Ureter (tissue), 1 donor: ENCODE data around the gene LCNL1. TPM values are rescaled to one million over a fixed set of nuclear protein-coding genes. Genes with fewer than 3 reads are reported as not detected.

Experiments used
- DNase-seq: peaks from one replicate; pipeline ENCODE4 v3.0.0-alpha.2; 2020; ENCODE audit warnings: low spot score
- total RNA-seq: library from RNA; stranded (reverse); gene quantifications from one replicate; pipeline ENCODE4 v1.2.4, GENCODE V29; 2023
- donor health status: DM: yes; HTN: yes; CAD: no.

LCNL1 gene
- total RNA-seq, 1 donor from 2014 or later: 1.7 TPM

DNA sequence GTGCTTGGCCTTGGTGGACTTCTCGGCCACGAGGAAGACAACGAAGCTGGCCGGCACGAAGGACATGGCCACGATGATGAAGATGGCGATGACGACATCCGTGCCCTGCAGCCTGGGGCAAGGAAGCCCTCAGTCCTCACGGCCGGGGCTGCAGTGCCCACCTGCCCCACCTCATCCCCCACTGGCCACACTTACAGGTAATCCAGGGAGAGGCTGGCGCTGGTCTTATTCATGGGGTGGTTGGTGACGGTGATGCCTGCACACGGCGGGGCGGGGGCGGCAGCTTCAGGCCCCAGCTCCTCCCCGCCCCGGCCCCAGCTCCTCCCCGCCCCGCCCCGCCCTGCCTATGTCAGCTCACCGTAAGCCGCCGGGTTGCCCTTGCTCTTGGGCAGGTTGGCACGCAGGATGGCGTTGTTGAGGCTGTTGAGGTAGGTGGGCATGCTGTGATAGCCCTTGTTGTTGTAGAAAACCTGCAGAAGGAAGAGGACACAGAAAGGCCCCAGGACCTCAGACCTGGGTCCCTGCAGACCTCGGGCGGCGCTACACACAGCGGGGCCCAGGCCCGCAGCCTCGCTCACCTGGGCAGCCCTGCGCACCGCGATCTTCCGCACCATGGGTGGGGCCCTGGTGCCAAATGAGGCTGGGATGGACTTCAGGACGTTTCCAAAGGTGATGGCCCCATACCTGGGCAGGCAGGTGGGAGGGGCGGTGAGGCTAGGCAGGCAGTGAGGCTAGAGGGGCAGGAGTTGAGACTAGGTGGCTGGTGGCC, 29.3 kb downstream of the LCNL1 start:
- DNase-seq: no peak

DNA sequence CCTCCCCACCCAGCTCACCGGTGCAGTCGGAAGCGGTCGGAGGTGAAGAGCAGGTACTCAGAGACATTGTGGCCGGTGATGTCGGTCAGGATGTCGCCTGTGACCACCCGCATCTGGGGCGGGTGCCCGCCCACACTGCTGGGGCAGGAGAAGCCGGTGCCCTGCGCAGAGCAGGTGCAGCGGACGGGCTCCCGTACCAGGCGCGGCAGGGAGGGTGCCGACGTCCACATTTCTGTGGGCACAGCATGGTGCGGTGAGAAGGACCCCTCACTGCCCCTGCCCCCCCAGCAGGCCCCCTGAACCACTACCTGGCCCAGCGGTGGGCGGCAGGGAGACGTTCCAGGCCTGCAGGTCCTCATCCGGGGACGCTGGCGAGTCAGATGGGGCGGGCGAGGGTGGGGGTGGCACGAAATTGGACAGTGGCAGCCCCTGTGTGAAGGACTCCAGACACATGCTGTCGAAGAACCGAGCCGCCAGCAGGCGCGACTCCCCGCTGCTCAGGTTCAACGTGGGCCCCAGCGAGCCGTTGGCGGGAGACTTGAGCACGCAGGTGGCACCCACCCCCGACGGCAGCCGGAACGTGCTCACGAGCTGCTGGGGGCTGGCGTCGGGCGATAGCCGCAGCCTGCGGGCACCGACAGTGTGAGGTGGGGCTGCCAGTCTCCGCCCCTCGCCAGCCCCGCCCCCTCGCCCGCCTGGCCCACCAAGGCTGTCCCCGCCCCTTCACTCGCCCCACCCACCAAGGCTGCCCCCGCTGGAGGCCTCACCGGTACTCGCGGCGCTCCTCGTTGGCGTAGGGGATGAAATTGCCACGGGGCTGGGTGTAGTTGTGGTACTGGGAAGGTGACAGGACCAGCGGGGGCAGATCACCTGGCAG, 30.1 kb downstream of the LCNL1 start:
- DNase-seq: no peak

DNA sequence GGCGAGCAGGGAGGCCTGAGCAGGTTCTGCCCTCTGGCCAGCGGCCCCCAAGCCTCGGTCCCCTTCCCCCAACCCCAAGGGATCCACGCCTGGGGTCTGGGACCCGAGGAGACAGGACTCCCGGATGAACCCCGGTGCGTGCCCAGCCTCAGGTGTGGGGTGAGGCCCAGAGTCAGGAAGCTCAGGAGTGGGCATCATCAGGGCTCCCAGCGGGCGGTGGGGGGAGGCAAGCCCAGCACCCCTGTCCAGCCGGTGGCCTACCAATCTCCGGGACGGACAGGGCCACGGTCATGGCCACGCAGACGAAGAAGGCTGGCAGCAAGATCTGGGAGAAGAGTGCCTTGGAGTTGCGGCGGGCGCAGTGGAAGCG, 30.8 kb downstream of the LCNL1 start:
- DNase-seq: no peak

DNA sequence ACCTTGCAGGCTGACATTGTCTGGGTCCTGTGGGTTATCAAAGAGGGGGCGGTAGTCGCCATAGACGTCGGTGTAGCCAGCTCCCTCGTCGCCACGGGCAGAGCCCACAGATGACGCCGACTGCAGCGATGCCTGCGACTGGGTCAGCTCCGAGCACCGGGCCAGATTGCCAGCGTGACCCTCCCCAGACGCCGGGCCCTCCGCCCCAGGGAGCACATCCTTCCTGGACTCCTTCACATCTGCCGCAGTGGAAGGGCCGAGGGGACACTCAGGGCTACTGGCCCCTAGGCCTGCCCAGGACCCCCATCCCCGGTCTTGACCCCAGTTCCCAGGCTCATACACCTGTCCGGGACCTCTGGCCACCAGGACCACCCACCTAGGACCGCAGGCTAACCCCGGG, 31.4 kb downstream of the LCNL1 start:
- no peak for DNase-seq

DNA sequence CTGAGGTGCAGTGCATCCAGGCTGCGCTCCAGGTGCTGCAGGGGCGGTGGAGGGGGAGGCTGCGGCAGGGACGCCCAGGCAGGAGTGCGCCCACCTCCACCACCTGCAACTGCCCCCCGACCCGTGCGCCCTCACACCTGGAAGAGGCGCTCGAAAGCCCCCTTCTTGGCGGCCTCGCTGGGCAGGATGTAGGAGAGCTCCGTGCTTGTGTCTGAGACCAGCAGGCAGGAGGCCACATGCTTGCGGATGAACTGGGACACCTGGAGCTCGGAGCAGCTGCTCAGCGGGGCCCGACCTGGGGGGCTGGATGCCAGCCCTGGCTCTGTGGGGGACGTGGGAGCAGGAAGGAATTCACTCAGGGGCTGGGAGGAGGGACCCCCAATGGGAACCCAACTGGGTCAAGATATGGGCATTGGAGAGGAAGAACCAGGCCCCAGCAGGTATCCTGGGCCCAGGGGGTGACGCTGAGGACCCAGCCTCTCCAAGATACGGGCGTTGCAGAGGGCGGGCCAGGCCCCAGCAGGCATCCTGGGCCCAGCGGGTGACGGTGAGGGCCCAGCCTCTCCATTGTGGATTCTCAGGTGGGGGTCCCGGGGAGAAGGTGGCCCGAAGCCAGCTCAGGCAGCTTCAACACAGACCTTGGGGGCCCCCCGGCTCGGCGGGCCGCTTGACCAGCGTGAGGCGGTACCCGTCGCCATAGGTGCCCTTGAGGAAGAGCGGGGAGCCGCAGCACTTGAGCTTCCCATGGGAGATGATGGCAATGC, 32.2 kb downstream of the LCNL1 start:
- DNase-seq: no peak

DNA sequence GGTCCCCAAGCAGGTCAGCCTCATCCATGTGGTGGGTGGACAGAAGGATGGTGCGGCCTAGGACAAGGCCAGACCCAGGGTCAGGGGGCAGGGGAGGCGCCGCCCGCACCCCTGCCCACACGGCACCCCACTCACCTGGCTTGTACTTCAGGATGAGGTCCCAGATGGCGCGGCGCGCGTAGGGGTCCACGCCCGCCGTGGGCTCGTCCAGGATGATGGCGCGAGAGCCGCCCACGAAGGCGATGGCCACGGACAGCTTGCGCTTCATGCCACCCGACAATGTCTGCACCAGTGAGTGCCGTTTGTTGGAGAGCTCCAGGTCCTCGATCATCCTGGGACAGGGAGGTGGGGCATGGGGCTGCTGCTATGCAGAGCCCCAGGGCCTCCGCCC, 32.7 kb downstream of the LCNL1 start:
- no peak for DNase-seq

DNA sequence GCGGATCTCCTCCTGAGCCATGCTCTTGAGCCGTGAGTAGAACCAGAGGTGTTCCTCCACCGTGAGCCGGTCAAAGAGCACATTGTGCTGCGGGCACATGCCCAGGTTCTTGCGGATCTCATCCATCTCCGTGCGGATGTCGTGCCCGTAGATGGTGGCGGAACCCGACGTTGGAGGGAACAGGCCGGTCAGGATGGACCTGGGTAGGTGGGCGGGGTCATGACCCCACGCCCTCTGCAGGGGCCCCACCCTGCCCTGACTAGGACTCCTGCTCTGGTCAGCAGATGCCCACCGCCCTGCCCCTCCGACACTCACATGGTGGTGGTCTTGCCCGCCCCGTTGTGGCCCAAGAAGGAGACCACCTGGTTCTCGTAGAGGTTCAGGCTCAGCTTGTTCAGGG, 33.2 kb downstream of the LCNL1 start:
- DNase-seq: no peak

DNA sequence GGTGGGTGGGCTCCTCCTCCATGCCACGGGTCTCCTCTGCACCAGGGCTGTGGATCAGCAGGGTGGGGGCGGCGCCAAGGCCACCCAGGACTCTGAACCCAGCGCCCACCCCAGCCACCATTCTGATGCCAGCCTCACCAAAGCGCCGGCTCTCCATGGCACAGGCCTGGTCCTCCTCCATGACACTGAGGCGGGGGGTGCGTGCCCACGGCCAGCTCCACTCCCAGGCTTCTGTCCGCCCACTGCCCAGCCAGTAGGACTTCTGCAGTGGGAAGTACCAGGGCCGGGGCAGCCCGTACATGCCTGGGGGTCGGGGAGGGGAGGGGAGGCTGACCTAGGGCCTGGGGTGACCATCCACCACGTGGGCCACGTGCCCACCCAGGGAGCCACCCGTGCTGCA, 33.6 kb downstream of the LCNL1 start:
- no peak for DNase-seq

DNA sequence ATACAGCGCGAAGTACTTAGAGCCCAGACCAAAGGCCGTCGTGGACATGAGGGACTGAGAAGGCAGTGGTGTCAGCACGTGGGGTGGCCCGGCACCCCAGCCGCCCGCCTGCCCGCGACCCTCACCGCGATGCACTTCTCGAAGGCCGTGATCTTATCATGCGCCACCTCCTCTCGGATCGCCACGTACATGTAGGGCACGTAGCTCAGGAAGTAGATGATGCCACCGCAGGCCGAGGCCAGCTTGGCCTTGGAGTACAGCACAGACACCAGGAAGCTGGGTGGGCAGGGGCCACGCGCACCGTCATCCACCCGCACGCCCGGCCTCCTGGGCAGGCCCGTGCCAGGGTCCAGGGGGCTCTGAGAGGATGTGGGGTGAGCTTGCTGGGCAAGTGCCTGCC, 34.3 kb downstream of the LCNL1 start:
- DNase-seq: no peak

DNA sequence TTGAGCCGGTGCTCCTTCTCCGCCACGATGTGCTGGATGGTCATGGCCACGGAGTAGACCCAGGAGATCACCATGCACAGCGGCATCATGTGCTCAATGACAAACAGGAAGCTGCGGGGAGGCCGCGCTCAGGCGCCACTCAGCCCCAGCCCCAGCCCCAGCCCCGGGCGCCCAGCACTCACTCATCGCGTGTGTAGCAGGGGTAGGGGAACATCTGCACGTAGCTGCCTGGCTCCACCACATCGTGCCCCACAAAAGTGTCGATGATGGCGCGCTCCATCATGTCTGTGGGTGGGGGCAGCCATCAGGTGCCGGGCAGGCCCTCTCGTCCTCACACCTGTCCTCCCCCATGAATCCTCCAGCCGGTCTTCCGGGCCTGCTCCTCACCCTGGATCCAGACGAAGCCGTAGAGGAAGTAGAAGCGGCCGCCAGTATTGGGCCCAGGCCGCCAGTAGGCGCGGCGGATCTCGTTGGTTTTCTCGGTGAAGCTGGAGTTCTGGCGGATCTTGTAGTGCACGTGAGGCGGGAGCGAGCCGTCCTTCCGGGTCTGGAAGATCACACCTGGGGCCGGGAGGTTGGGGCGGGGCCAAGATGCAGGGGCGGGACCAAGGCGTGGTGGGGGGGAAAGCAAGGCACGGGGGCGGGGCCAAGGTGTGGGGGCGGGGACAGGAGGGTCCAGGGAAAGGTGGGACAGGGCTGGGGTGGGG, 35.2 kb downstream of the LCNL1 start:
- no peak for DNase-seq

DNA sequence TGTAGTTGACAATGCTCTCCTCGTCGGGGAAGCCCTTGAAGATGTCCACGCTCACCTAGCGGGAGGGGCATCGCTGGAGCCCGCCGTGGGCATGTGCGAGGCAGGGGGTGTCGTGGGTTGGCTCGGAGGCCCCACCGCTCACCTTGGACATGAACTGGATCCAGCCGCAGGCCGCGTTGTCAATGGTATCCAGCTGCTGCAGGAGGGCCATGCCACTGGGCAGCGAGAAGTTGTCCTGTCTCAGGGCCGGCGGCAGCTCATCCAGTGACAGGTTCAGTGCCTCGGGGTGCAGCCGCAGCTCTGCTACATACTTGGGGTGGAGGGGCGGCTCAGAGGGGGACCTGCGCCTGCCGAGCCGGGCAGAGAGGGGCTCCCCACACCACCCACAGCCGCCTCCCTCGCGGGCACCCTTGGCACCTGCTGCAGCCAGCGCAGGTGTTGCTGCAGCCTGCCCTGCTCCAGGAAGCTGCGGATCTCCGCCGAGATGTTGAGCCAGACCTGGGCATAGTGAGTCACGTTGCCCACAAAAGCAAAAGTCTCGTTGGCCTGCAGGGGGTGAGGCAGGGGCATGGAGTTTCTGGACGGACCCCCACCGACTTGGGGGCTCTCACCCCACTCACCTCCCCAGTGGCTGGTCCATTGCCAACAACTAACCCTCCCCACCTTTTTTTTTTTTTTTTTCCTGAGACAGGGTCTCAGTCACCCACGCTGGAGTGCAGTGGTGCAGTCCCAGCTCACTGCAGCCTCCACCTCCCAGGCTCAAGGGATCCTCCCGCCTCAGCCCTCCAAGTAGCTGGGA, 36.2 kb downstream of the LCNL1 start:
- DNase-seq: no peak

DNA sequence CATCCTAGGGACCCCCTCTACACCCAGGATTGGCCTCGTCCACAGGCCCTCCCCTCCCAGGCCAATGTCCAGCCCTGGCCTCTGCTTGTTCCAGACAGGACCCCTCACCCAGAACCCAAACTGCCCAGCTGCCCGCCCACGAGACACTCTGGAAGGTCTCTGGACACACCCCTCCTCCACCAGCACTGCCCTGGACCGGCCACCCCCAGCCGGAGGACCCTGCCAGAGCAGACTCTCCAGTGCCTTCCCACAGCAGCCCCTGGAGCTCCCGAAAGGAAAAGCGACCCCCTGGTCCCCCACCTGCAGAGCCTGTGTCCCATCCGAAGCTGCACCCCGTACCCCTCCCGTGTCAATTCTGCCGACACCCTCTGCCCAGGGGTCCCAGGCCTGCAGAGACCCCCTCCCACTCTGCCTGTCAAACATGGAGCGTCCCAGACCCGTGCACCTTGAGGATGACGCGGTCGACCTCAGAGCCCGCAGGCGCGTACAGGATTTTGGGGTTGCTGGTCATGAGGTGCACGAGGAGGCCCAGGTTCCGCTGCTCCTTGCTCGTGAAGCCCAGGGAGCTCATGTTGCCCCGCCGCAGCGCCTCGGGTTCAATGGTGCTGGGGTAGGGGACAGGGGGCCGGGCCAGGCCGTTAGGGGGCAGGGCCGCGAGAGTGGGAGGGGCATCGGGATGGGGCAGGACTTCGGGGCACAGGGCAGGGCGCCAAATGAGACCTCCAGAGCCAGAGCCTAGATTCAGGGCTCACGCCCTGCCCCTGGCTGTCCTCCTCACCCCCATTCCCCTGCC, 37.3 kb downstream of the LCNL1 start:
- no peak for DNase-seq

DNA sequence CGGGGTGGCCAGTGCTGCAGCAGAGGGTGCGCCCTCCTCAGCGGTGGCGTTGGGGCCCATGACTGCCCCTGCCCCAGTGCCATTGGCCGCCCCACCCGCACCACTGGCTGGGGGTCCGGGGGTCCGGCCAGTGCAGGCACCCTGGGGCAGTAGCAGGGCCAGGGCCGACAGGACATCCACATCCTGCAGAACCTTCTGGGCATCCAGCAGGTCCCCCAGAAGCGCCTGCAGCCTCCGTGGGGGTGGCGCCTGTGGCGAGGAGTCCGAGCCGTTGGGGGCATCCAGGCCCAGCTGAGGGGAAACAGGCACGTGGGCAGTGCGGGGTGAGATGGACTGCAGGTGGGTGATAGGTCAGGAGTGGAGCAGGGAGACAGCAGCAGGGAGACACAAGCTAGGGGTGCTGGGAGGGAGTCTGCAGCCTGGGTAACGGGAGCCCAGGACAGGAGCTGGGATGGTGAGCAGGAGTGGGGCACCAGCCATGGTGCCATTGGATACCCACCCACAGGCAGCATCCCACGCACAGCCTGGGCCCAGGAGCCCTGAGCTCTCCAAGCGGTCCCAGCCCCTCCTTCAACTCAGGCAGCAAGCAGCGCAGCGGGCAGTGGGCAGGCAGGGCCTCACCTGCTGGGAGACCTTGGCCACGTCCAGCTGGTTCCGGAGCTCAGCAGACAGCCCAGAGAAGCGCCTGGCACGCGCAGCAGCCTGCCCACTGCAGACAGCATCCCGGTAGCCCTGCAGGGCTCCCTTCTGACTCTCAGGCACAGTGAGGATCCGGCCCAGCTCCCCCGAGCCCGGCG, 38.2 kb downstream of the LCNL1 start:
- no peak for DNase-seq

DNA sequence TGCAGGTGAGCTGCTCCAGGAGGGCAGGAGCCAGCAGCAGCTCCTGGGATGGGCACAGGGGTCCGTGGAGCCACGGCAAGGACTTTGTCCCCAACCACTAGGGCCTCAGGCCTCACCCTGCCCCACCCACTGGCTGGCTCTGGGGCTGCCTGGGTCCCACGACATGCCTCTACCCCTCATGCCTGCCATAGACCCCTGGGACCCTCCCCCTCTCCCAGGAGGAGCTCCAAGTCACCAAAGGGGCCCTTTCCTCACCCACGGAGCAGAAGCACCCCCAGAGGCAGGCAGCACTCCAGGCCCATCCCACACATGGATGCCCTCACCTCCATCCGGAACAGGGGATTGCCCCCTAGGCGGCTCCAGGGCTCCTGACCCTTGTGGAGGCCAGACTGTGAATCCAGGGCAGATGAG, 38.8 kb downstream of the LCNL1 start:
- no peak for DNase-seq

DNA sequence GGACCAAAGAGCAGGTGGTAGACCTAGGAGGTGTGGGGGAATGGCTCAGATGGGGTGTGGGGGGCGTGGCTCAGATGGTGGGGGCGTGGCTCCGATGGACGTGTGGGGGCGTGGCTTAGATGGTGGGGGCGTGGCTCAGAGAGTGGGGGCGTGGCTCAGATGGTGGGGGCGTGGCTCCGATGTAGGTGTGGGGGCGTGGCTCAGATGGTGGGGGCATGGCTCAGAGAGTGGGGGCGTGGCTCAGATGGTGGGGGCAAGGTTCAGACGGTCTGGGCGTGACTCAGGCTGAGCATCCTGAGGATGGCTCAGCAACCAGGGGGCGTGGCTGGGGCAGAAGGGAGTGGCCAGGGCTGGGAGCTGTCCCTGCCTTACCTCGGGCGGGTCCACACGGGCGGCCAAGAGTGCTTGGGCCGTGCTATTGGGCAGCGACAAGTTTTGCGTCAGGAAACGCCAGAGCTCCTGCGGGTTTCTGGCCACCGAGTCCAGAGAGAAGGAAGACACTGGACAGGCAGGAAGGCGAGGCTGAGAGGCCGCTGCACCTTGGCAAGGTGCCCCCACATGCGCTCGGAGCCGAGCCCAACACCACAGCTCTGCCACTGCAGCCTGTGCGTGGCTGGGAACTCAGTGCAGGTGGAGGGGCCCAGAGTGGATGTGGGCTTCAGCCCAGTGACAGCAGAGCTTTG, 39.3 kb downstream of the LCNL1 start:
- no peak for DNase-seq

DNA sequence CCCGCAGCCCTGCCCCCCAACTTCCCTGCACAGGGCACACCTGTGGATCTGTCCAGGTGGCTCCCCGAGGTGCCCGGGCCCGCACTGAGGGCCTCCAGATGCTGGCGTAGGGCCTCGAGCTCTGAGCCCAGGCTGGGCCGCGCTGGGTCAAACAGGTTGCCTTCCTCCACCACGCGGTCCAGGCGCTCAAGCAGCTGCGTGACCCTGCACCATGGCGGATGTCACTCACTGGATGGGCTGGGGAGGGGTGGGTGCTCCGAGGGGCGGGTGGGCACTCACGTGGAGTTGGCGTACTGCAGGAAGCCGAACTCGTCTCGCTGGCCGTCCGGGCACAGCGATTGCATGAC, 39.8 kb downstream of the LCNL1 start:
- DNase-seq: no peak

DNA sequence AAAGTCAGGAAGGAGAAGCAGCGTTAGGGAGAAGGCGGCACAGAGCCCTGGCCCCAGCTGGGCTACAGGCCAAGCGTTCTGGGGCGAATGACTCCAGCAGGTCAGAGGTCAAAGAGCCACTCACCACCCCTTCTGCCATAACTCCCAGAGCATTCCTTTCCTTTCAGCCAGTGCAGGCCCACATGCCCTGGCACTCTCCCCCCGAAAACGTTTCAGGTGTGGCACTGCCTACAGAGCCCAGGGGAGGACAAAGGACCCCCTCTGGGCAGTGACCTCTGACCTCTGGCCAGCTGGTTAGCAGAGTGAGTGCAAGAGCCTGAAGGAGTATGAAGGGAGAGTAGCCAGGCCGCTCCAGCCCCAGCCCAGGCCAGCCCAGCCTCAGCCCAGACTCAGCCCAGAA, 40.4 kb downstream of the LCNL1 start:
- no peak for DNase-seq

DNA sequence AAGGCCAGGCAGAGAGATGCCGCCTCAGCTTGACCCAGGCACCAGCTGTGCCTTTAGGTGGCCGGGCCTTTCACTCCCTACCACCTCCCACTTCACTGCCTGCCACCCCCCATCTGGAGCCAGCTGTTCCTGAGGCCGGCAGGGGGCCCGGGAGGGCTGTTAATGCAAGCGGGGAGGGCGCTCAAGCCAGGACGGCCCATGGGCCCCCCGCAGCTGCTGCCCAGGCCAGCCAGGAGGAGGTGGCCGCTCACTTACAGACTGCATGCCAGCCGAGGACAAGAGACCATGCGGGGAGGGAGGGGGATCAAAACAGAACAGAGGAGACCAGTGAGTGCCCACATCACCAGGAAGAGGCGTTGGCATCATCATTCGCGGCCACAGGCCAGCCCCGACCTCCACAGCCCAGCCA, 40.8 kb downstream of the LCNL1 start:
- no peak for DNase-seq

DNA sequence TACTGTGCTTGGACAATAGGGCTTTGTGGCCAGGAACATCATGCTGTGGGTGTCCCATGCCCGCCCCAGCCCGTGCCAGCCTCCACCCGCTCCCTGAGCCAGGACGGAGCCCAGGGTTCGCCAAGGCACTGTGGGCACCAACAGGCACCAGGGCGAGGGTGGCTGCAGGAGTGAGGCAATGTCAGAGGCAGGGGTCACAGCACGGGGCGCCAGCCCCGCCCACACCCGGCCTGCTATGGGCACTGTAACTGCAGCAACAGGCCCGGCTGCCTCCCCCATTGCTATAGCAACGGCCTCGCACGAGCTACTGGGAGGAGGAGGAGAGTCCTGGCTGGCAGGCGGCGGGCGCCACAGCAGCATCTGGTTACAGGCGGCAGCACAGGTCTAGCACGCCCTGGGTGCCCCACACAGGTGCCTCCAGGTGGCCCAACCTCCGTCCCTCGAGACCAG, 42.7 kb downstream of the LCNL1 start:
- DNase-seq: peak; percentile 67
